CD14-positive monocyte (primary cell): ENCODE data around the gene UNK. TPM values are rescaled to one million over a fixed set of nuclear protein-coding genes. Genes with fewer than 3 reads are reported as not detected.

Source experiments
- DNase-seq, 3 donors: peaks; one replicate each; pipeline ENCODE4 v3.0.0-alpha.2; 2011 to 2022
- H2AFZ ChIP-seq: 2 replicates; pipeline ENCODE4 v1.6.0; 2012; ENCODE audit warnings: mild to moderate bottlenecking, low read depth, low read length, inconsistent platforms; ENCODE audit not compliant: insufficient read depth, poor library complexity, severe bottlenecking
- H3K27ac ChIP-seq, 2 donors: 1 replicate in 1 of 2; 2 replicates in 1 of 2; pipeline ENCODE4 v1.5.1; 2012 to 2013; ENCODE audit warnings: low read length in 2 of 2, control low read depth in 1 of 2, inconsistent platforms in 1 of 2, low read depth in 1 of 2, mild to moderate bottlenecking in 1 of 2
- H3K27me3 ChIP-seq, 2 donors: one replicate each; pipeline versions ENCODE4 v1.6.0 to v1.6.1; 2011 to 2013; ENCODE audit warnings: low read length in 2 of 2; ENCODE audit not compliant: control insufficient read depth in 2 of 2, insufficient read depth in 2 of 2
- H3K36me3 ChIP-seq, 2 donors: replicated peaks in 1 of 2; 1 replicate in 1 of 2; 2 replicates in 1 of 2; pipeline versions ENCODE4 v1.5.1 to v1.6.1; 2012 to 2013; ENCODE audit warnings: low read length in 2 of 2, control low read depth in 1 of 2, inconsistent platforms in 1 of 2, mild to moderate bottlenecking in 1 of 2; ENCODE audit not compliant: insufficient read depth in 2 of 2, control insufficient read depth in 1 of 2
- H3K4me1 ChIP-seq, 2 donors: 1 replicate in 1 of 2; 2 replicates in 1 of 2; pipeline versions ENCODE4 v1.5.1 to v1.6.1; 2012 to 2013; ENCODE audit warnings: low read length in 2 of 2, control low read depth in 1 of 2, inconsistent platforms in 1 of 2, mild to moderate bottlenecking in 1 of 2, moderate library complexity in 1 of 2; ENCODE audit not compliant: insufficient read depth in 2 of 2, control insufficient read depth in 1 of 2
- H3K4me2 ChIP-seq: replicated peaks from 2 replicates; pipeline ENCODE3; 2012; ENCODE audit warnings: low read length, moderate library complexity, mild to moderate bottlenecking; ENCODE audit not compliant: poor library complexity, severe bottlenecking; ENCODE audit errors: extremely low read depth
- H3K4me3 ChIP-seq, 3 experiments: fragments of 200-600 bp in 1 of 3; sonication (generic) in 1 of 3; replicated peaks in 1 of 3; 1 replicate in 2 of 3; 2 replicates in 1 of 3; pipeline ENCODE4 v1.5.1; 2011 to 2013; ENCODE audit warnings: low read length in 3 of 3, mild to moderate bottlenecking in 3 of 3, control low read depth in 2 of 3, low read depth in 2 of 3, inconsistent platforms in 1 of 3, moderate library complexity in 1 of 3
- H3K79me2 ChIP-seq: 2 replicates; pipeline ENCODE4 v1.6.0; 2012; ENCODE audit warnings: mild to moderate bottlenecking, control low read depth, inconsistent platforms, low read length, moderate library complexity; ENCODE audit not compliant: insufficient read depth
- H3K9ac ChIP-seq: 2 replicates; pipeline ENCODE4 v1.6.0; 2017; ENCODE audit warnings: low read length, mild to moderate bottlenecking; ENCODE audit not compliant: insufficient read depth, poor library complexity, severe bottlenecking
- H3K9me3 ChIP-seq, 2 donors: replicated peaks in 1 of 2; 1 replicate in 1 of 2; 2 replicates in 1 of 2; pipeline versions ENCODE4 v1.5.1 to v1.6.1; 2012 to 2013; ENCODE audit warnings: low read length in 2 of 2, control low read depth in 1 of 2; ENCODE audit not compliant: control insufficient read depth in 1 of 2, insufficient read depth in 1 of 2
- H4K20me1 ChIP-seq: 2 replicates; pipeline ENCODE4 v1.6.0; 2012; ENCODE audit warnings: mild to moderate bottlenecking, low read length, control low read depth, moderate library complexity; ENCODE audit not compliant: insufficient read depth
- H3K27ac Mint-ChIP-seq, 7 donors: one replicate each; pipeline ENCODE4 v1.8.0; 2020; ENCODE audit warnings: mild to moderate bottlenecking in 7 of 7, mixed read lengths in 7 of 7, moderate library complexity in 6 of 7, inconsistent platforms in 2 of 7
- H3K27me3 Mint-ChIP-seq, 3 donors: one replicate each; pipeline ENCODE4 v1.8.0; 2021 to 2022; ENCODE audit warnings: low read depth in 3 of 3, mild to moderate bottlenecking in 3 of 3, mixed read lengths in 3 of 3, moderate library complexity in 3 of 3, inconsistent platforms in 1 of 3
- H3K36me3 Mint-ChIP-seq, 2 donors: one replicate each; pipeline ENCODE4 v1.8.0; 2020; ENCODE audit warnings: mixed read lengths in 2 of 2, inconsistent platforms in 1 of 2, mild to moderate bottlenecking in 1 of 2
- H3K4me1 Mint-ChIP-seq: one replicate; pipeline ENCODE4 v1.8.0; 2020; ENCODE audit warnings: mild to moderate bottlenecking, mixed read lengths
- H3K4me3 Mint-ChIP-seq, 2 donors: one replicate each; pipeline ENCODE4 v1.8.0; 2020; ENCODE audit warnings: mild to moderate bottlenecking in 2 of 2, mixed read lengths in 2 of 2, moderate library complexity in 1 of 2
- H3K9me3 Mint-ChIP-seq, 7 donors: one replicate each; pipeline ENCODE4 v1.8.0; 2020 to 2022; ENCODE audit warnings: mixed read lengths in 7 of 7, mild to moderate bottlenecking in 6 of 7, moderate library complexity in 6 of 7, inconsistent platforms in 2 of 7
- CTCF ChIP-seq: fragments of 200-600 bp; IDR thresholded peaks from one replicate; pipeline ENCODE4 v1.8.0; 2022; ENCODE audit warnings: antibody characterized with exemption, mild to moderate bottlenecking
- WGBS: methylation state at CpG from one replicate; pipeline ENCODE4 v1.1.5; 2013; ENCODE audit warnings: missing lambda C conversion rate; ENCODE audit not compliant: insufficient coverage; 5-methylcytosine and 5-hydroxymethylcytosine counted together
- intact Hi-C, 2 donors: fragments of 100-400 bp; cut with micrococcal nuclease; formaldehyde crosslinking; loops; one replicate each; pipeline versions ENCODE4 v1.15.0 to v1.15.1; 2023
- polyA plus RNA-seq, 3 donors: library from polyadenylated mRNA; depleted of rRNA in 1 of 3; unstranded in 2 of 3; stranded (reverse) in 1 of 3; fragments of 300-500 nt in 2 of 3; fragments of >200 nt in 1 of 3; fragmentation: Illumina TruSeq in 2 of 3; gene quantifications; 1 replicate in 2 of 3; 2 replicates in 1 of 3; pipeline ENCODE4 v1.2.3, GENCODE V29; 2012 to 2021

Gene UNK
- polyA plus RNA-seq, 3 donors = 6.3 to 12.9 (median 7.8) TPM

GRCh38 chr17:75821552-75821951 lies 36.9 kb downstream of the UNK start:
- no peak for TF ChIP-seq CTCF
- Histone ChIP-seq H3K4me2 (no peak overlapping the region), H3K36me3 (peaks cover 57 to 82% of the 10 kb centered on the region in 2 donors), H3K27me3 (no peaks in the 10 kb centered on the region), H3K27ac (no peak overlapping the region), H3K79me2 (no peaks in the 10 kb centered on the region), H4K20me1 (peaks cover 7% of the 10 kb centered on the region), H3K9ac (no peak overlapping the region), H3K4me3 (no peak overlapping the region), H3K9me3 (no peaks in the 10 kb centered on the region), H3K4me1 (no peaks in the 10 kb centered on the region), H2AFZ (no peak overlapping the region)
- Mint-ChIP-seq H3K36me3 (peaks cover 43 to 72% of the 10 kb centered on the region in 2 donors), H3K27me3 (no peaks in the 10 kb centered on the region), H3K27ac (peak overlapping the region in 1 of 7 donors; percentile 37), H3K9me3 (no peaks in the 10 kb centered on the region), H3K4me3 (no peak overlapping the region), H3K4me1 (peaks cover 2% of the 10 kb centered on the region)
- intact Hi-C loops = loop anchor here in 1 of 2 donors (5.0 kb wide), 1 partner anchor 59 kb away; no protein-coding TSS in a partner anchor
- no peak for DNase-seq
- WGBS = 100% methylated on average over 7 of the region's 7 CpGs

GRCh38 chr17:75822119-75822799 lies 37.7 kb downstream of the UNK start:
- H3K79me2 ChIP-seq = no peaks in the 10 kb centered on the region
- Mint-ChIP-seq H3K4me3 (no peak overlapping the region), H3K27ac (peak overlapping the region in 2 of 7 donors; percentile 57 to 72), H3K27me3 (no peaks in the 10 kb centered on the region), H3K4me1 (peaks cover 2% of the 10 kb centered on the region), H3K36me3 (peaks cover 43 to 69% of the 10 kb centered on the region in 2 donors), H3K9me3 (no peaks in the 10 kb centered on the region)
- TF ChIP-seq CTCF = no peak
- H3K9ac ChIP-seq = no peak overlapping the region
- peaks cover 50 to 82% of the 10 kb centered on the region in 2 donors for H3K36me3 ChIP-seq
- WGBS = 69% methylated on average over 15 of the region's 18 CpGs
- intact Hi-C loops = loop anchor here in 1 of 2 donors (5.0 kb wide), 1 partner anchor 60 kb away; no protein-coding TSS in a partner anchor
- no peaks in the 10 kb centered on the region for H3K9me3 ChIP-seq
- DNase-seq = no peak
- H3K27ac ChIP-seq = no peak overlapping the region
- H3K4me2 ChIP-seq = no peak overlapping the region
- H2AFZ ChIP-seq = no peak overlapping the region
- no peaks in the 10 kb centered on the region for H3K27me3 ChIP-seq
- no peaks in the 10 kb centered on the region for H3K4me1 ChIP-seq
- H3K4me3 ChIP-seq = no peak overlapping the region
- H4K20me1 ChIP-seq = peaks cover 14% of the 10 kb centered on the region
